Chondrocyte (in vitro differentiated cells): ENCODE results near the gene TAF1. TPM values are rescaled to one million over a fixed set of nuclear protein-coding genes. Genes with fewer than 3 reads are reported as not detected.
"Not testable (repeated sequence)": the region's sequence is repeated elsewhere in the genome, so short reads cannot be mapped to it uniquely, and the experiment has no call there.

Experiments
- DNase-seq: peaks from one replicate; pipeline ENCODE4 v3.0.0; 2021; ENCODE audit warnings: mixed read lengths, low spot score
- H3K27ac Mint-ChIP-seq: one replicate; pipeline ENCODE4 v1.8.0; 2021; ENCODE audit warnings: mild to moderate bottlenecking, moderate library complexity, mixed read lengths; ENCODE audit not compliant: unreplicated experiment
- H3K27me3 Mint-ChIP-seq: 2 replicates; pipeline ENCODE4 v1.8.0; 2021; ENCODE audit warnings: low read depth, mixed read lengths
- H3K36me3 Mint-ChIP-seq: 2 replicates; pipeline ENCODE4 v1.8.0; 2021; ENCODE audit warnings: low read depth, mixed read lengths
- H3K4me1 Mint-ChIP-seq: 2 replicates; pipeline ENCODE4 v1.8.0; 2021; ENCODE audit warnings: low read depth, mild to moderate bottlenecking, mixed read lengths
- H3K4me3 Mint-ChIP-seq: one replicate; pipeline ENCODE4 v1.8.0; 2021; ENCODE audit warnings: mild to moderate bottlenecking, moderate library complexity, mixed read lengths; ENCODE audit not compliant: unreplicated experiment
- H3K9me3 Mint-ChIP-seq: 2 replicates; pipeline ENCODE4 v1.8.0; 2021; ENCODE audit warnings: low read depth, mixed read lengths
- total RNA-seq: library from RNA; stranded (reverse); gene quantifications from 3 replicates; pipeline ENCODE4 v1.2.1, GENCODE V29; 2021
- TF ChIP-seq, protein P1 (sequence below): fragments of 200-600 bp; sonication (generic); IDR thresholded peaks from 2 replicates; pipeline ENCODE4 v1.5.0; 2021; ENCODE audit warnings: antibody characterized with exemption, mild to moderate bottlenecking, moderate library complexity

The TAF1 gene
- total RNA-seq, 1 donor from 2014 or later, result 26.4 TPM

- H3K27ac Mint-ChIP-seq, result no peak overlapping the region
- H3K27me3 Mint-ChIP-seq, result no peaks in the 10 kb centered on the region
- no peak overlapping the region for H3K4me3 Mint-ChIP-seq
- no peak for DNase-seq
- H3K4me1 Mint-ChIP-seq, result no peaks in the 10 kb centered on the region
- H3K36me3 Mint-ChIP-seq, result peaks cover 2% of the 10 kb centered on the region
- TF ChIP-seq, protein P1, sequence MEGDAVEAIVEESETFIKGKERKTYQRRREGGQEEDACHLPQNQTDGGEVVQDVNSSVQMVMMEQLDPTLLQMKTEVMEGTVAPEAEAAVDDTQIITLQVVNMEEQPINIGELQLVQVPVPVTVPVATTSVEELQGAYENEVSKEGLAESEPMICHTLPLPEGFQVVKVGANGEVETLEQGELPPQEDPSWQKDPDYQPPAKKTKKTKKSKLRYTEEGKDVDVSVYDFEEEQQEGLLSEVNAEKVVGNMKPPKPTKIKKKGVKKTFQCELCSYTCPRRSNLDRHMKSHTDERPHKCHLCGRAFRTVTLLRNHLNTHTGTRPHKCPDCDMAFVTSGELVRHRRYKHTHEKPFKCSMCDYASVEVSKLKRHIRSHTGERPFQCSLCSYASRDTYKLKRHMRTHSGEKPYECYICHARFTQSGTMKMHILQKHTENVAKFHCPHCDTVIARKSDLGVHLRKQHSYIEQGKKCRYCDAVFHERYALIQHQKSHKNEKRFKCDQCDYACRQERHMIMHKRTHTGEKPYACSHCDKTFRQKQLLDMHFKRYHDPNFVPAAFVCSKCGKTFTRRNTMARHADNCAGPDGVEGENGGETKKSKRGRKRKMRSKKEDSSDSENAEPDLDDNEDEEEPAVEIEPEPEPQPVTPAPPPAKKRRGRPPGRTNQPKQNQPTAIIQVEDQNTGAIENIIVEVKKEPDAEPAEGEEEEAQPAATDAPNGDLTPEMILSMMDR, result no peak
- H3K9me3 Mint-ChIP-seq, result peaks cover 8% of the 10 kb centered on the region
Measured at GRCh38 chrX:71493111-71493613, 127.0 kb downstream of the TAF1 start.

DNA sequence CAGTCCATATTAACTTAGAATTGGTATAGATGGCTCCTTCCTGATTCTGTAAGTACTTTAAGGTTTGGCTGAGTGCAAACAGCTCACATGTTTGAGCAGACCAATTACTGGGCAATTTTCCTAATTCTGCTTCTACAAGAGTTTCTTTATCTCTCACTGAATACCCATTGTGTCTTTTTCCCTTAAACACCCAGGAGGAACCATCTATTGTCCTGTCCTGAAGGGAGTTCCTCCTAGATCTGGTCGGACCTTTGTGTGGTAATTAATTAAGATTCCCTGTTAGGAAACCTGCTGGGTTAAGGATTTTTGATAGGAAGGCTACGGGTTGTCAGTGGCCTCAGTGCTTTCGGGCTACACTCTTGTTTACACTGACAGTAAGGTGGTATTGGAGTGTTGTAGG is 129.8 kb downstream of the TAF1 start:
- H3K4me1 Mint-ChIP-seq, DNase-seq, H3K4me3 Mint-ChIP-seq, H3K9me3 Mint-ChIP-seq, H3K27me3 Mint-ChIP-seq, H3K27ac Mint-ChIP-seq, H3K36me3 Mint-ChIP-seq: not testable (repeated sequence)

GRCh38 chrX:71496476-71496875 is 130.3 kb downstream of the TAF1 start:
- Mint-ChIP-seq H3K4me3 (no peak overlapping the region), H3K9me3 (peaks cover 8% of the 10 kb centered on the region), H3K36me3 (peaks cover 2% of the 10 kb centered on the region), H3K4me1 (no peaks in the 10 kb centered on the region), H3K27me3 (no peaks in the 10 kb centered on the region), H3K27ac (no peak overlapping the region)
- DNase-seq, result no peak
- TF ChIP-seq, protein P1, result no peak

- not testable (repeated sequence) for H3K4me1 Mint-ChIP-seq, H3K36me3 Mint-ChIP-seq, DNase-seq, H3K27me3 Mint-ChIP-seq, H3K4me3 Mint-ChIP-seq, H3K9me3 Mint-ChIP-seq, H3K27ac Mint-ChIP-seq
Measured at GRCh38 chrX:71502080-71502479, 135.9 kb downstream of the TAF1 start.

GRCh38 chrX:71504346-71504745 is 138.2 kb downstream of the TAF1 start:
- Mint-ChIP-seq H3K36me3 (no peaks in the 10 kb centered on the region), H3K4me3 (no peak overlapping the region), H3K4me1 (no peaks in the 10 kb centered on the region), H3K27ac (no peak overlapping the region), H3K9me3 (peaks cover 10% of the 10 kb centered on the region), H3K27me3 (no peaks in the 10 kb centered on the region)
- TF ChIP-seq, protein P1, result no peak
- no peak for DNase-seq

DNA sequence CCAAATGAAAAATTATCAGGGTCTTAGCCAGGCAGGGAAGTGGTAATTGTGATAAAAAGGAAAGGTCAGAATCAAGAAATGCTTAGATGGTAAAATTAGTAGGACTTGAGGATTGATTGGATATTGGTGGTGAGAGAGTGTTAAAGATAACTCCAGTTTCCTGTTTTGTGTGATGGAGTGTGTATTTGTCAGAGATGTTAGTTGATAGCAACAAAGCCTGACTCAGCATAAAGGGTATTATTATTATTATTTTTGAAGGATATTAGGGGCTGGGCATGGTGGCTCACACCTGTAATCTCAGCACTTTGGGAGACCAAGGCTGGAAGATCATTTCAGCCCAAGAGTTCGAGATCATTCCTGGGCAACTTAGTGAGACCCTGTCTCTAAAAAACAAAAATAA is 143.1 kb downstream of the TAF1 start:
- Mint-ChIP-seq H3K36me3 (no peaks in the 10 kb centered on the region), H3K27ac (no peak overlapping the region), H3K4me3 (no peak overlapping the region), H3K27me3 (no peaks in the 10 kb centered on the region), H3K4me1 (no peaks in the 10 kb centered on the region), H3K9me3 (peaks cover 15% of the 10 kb centered on the region)
- TF ChIP-seq, protein P1, result no peak
- DNase-seq, result no peak
